ENCODE results near the gene CPS1. TPM values are rescaled to one million over a fixed set of nuclear protein-coding genes. Genes with fewer than 3 reads are reported as not detected.

Gene CPS1
- total and polyA plus RNA-seq, 2 donors (not counting 3 experiments of a cell fraction or from before 2014, with no cell fraction given): 0.18 to 0.53 TPM

GRCh38 chr2:210626849-210627248, 70.5 kb downstream of the CPS1 start:
- DNase-seq (ENCODE audit: low read depth, low spot score) (peak; percentile 2), FAIRE-seq (no peak)
- no peaks in the 10 kb centered on the region for H3K9me3 ChIP-seq (replicated peaks; ENCODE audit: control insufficient read depth, insufficient read depth, low read length)
- no peaks in the 10 kb centered on the region for H3K79me2 ChIP-seq (ENCODE audit: control insufficient read depth, insufficient read depth, low read length)
- H3K4me3 ChIP-seq (replicated peaks in 1 of 3; ENCODE audit: insufficient read depth in 1 of 3, low read depth in 1 of 3, low read length in 3 of 3): no peak overlapping the region
- ChIA-PET POLR2A (no interaction called here), CTCF (no interaction called here)
- TF ChIP-seq JUN (IDR thresholded peaks at IDR 0.05; ENCODE audit: borderline replicate concordance, insufficient read depth, insufficient read length, low read depth) (no peak), CTCF (IDR thresholded peaks at IDR 0.05; ENCODE audit: extremely low read depth in 1 of 2, insufficient read depth in 1 of 2, low read depth in 1 of 2, low read length in 2 of 2) (no peak), EZH2 (IDR thresholded peaks at IDR 0.05; ENCODE audit: borderline replicate concordance, low read depth, low read length, severe bottlenecking) (no peak), MYC (IDR thresholded peaks at IDR 0.05; ENCODE audit: low read depth, low read length) (no peak), POLR2AphosphoS5 (IDR thresholded peaks at IDR 0.05; ENCODE audit: insufficient read depth, low read depth, low read length) (no peak), POLR2A (IDR thresholded peaks at IDR 0.05; ENCODE audit: low read depth, low read length) (no peak), MAX (IDR thresholded peaks at IDR 0.05; ENCODE audit: insufficient read depth, insufficient read length) (no peak), FOS (IDR thresholded peaks at IDR 0.05; ENCODE audit: borderline replicate concordance, insufficient read depth, low read length) (no peak), GATA2 (IDR thresholded peaks at IDR 0.05; ENCODE audit: insufficient read depth, insufficient read length, low read depth, low read length) (no peak)
- no peak overlapping the region for H3K9ac ChIP-seq (replicated peaks; ENCODE audit: extremely low read depth, insufficient read depth, low read length)
- no TSS peak for BruUV-seq (replicated peaks)
- H3K27ac ChIP-seq (ENCODE audit: insufficient read depth, low read depth, low read length): no peak overlapping the region
- no peaks in the 10 kb centered on the region for H3K36me3 ChIP-seq (ENCODE audit: control insufficient read depth in 2 of 2, extremely low read depth in 1 of 2, insufficient read depth in 2 of 2, low read length in 2 of 2)
- H3K9me1 ChIP-seq (replicated peaks; ENCODE audit: control insufficient read depth, extremely low read depth, insufficient read depth, low read length): no peaks in the 10 kb centered on the region
- no peaks in the 10 kb centered on the region for H4K20me1 ChIP-seq (replicated peaks; ENCODE audit: control insufficient read depth, extremely low read depth, insufficient read depth, low read length)
- H3K27me3 ChIP-seq (ENCODE audit: control insufficient read depth in 2 of 2, insufficient read depth in 2 of 2, low read length in 2 of 2): no peaks in the 10 kb centered on the region
- H2AFZ ChIP-seq (ENCODE audit: low read depth, low read length): peak overlapping the region; percentile 51
- intact Hi-C loops (cut with micrococcal nuclease): no loop called here
- dilution Hi-C loops (cut with MboI; ENCODE audit: extremely low pct_ligation_motif_present, low sequenced_read_pairs): no loop called here
- H3K4me2 ChIP-seq (ENCODE audit: insufficient read depth, low read length): no peak overlapping the region
- H3K4me1 ChIP-seq (ENCODE audit: control insufficient read depth, extremely low read depth, insufficient read depth, low read length): no peaks in the 10 kb centered on the region
